ENCODE results near the gene CDH4. TPM values are rescaled to one million over a fixed set of nuclear protein-coding genes. Genes with fewer than 3 reads are reported as not detected.

The CDH4 gene
- total and polyA plus RNA-seq, 2 of the 4 experiments (the other 2 are of a cell fraction), result 1.6 to 3.5 TPM

- Histone ChIP-seq H3K56ac (ENCODE audit: extremely low read depth, insufficient read depth, low read length) (no peak overlapping the region), H3K4me3 (ENCODE audit: insufficient read depth, low read depth, low read length) (no peak overlapping the region), H4K20me1 (ENCODE audit: insufficient read depth, low read length) (no peaks in the 10 kb centered on the region), H2BK5ac (ENCODE audit: low read depth, low read length, poor library complexity, severe bottlenecking) (no peak overlapping the region), H3K79me1 (ENCODE audit: low read depth in 1 of 2, low read length in 2 of 2) (no peaks in the 10 kb centered on the region), H3K4me2 (ENCODE audit: low read depth, low read length) (no peak overlapping the region), H2AK9ac (replicated peaks; ENCODE audit: low read depth, low read length, poor library complexity) (no peak overlapping the region), H3K4ac (ENCODE audit: low read depth, low read length) (no peak overlapping the region), H2BK15ac (ENCODE audit: low read depth, low read length) (no peak overlapping the region), H3K9ac (ENCODE audit: low read depth, low read length) (no peak overlapping the region), H3K4me1 (ENCODE audit: control insufficient read depth, insufficient read depth, low read length) (no peaks in the 10 kb centered on the region), H3K9me3 (ENCODE audit: control insufficient read depth, insufficient read depth, low read length) (no peaks in the 10 kb centered on the region), H3K18ac (ENCODE audit: low read depth, low read length) (no peak overlapping the region), H2AK5ac (ENCODE audit: low read depth, low read length) (no peak overlapping the region), H3K14ac (replicated peaks; ENCODE audit: low read depth, low read length) (no peak overlapping the region), H3K9me1 (ENCODE audit: insufficient read depth, low read length) (no peaks in the 10 kb centered on the region), H3K27ac (ENCODE audit: insufficient read depth, low read length) (no peak overlapping the region), H3K36me3 (ENCODE audit: control insufficient read depth, insufficient read depth, low read length) (no peaks in the 10 kb centered on the region), H2AFZ (replicated peaks; ENCODE audit: low read length, poor library complexity) (no peak overlapping the region), H4K91ac (ENCODE audit: insufficient read depth, low read depth, low read length) (no peak overlapping the region), H4K5ac (ENCODE audit: low read depth, low read length) (no peak overlapping the region), H3K23ac (ENCODE audit: low read depth, low read length) (no peak overlapping the region), H2BK120ac (ENCODE audit: low read depth, low read length) (no peak overlapping the region), H2BK20ac (ENCODE audit: low read depth, low read length) (no peak overlapping the region), H3K27me3 (ENCODE audit: control insufficient read depth, insufficient read depth, low read length) (no peaks in the 10 kb centered on the region), H4K8ac (ENCODE audit: low read depth in 2 of 2, low read length in 2 of 2) (no peak overlapping the region)
- TF ChIP-seq MXI1 (IDR thresholded peaks at IDR 0.05; ENCODE audit: borderline replicate concordance, low read depth, low read length) (no peak), RCOR1 (IDR thresholded peaks at IDR 0.05; ENCODE audit: insufficient replicate concordance, low read length) (no peak)
- DNase-seq (no peak), ATAC-seq (ENCODE audit: low read depth) (no peak)
- dilution Hi-C loops (cut with HindIII; ENCODE audit: low sequenced_read_pairs, unreplicated experiment), result no loop called here
- 83% methylated on average over 1 of the region's 19 CpGs; no CpG with 5 or more reads in 1 of the 2 experiments for WGBS, 2 experiments (ENCODE audit: extremely low coverage in 2 of 2, insufficient read length in 1 of 2)
- ChIA-PET POLR2A (ENCODE audit: unreplicated experiment) (no interaction called here), CTCF (no interaction called here)
- BruUV-seq (replicated peaks), result no TSS peak
- intact Hi-C loops (cut with micrococcal nuclease), result no loop called here
- in situ Hi-C loops (cut with MboI; ENCODE audit: low sequenced_read_pairs), result no loop called here
These were observed 287.8 kb downstream of the CDH4 start for GRCh38 chr20:61539706-61540360.

Measured in IMR-90 (cell line).